PC-9 (cell line): ENCODE measurements around the gene EXOC4. TPM values are rescaled to one million over a fixed set of nuclear protein-coding genes. Genes with fewer than 3 reads are reported as not detected.

Experiments
- BruUV-seq: library from RNA; stranded (reverse); fragments of 400-500 nt; replicated peaks from 2 replicates; lab custom pipeline; 2021; lab: Mats Ljungman, UMichigan
- CTCF ChIA-PET: fragments of 300-600 bp; sonication (Branson Sonifier 250); formaldehyde crosslinking; loops from one replicate; lab custom pipeline; 2022; ENCODE audit warnings: antibody characterized with exemption; lab: Charles Lee
- POLR2A ChIA-PET: fragments of 300-600 bp; sonication (Branson Sonifier 250); formaldehyde crosslinking; loops from one replicate; lab custom pipeline; 2022; ENCODE audit warnings: antibody characterized with exemption; ENCODE audit not compliant: unreplicated experiment; lab: Charles Lee
- DNase-seq, 2 experiments: peaks; one replicate each; pipeline versions ENCODE4 v3.0.0 to v3.0.0-alpha.2; 2015 to 2022; ENCODE audit warnings: mixed read lengths in 1 of 2
- H2AFZ ChIP-seq: fragments of 200-600 bp; sonication (generic); 2 replicates; pipeline ENCODE4 v1.8.1; 2017; ENCODE audit warnings: antibody characterized with exemption
- H3F3A ChIP-seq: fragments of 200-600 bp; sonication (generic); 2 replicates; pipeline ENCODE4 v1.8.1; 2017; ENCODE audit warnings: antibody characterized with exemption, mild to moderate bottlenecking, low read depth; ENCODE audit not compliant: insufficient read depth
- H3K27ac ChIP-seq: fragments of 200-600 bp; sonication (generic); 2 replicates; pipeline ENCODE4 v1.6.1; 2016; ENCODE audit warnings: mixed run types
- H3K27me3 ChIP-seq: fragments of 200-600 bp; sonication (generic); 2 replicates; pipeline ENCODE4 v1.6.1; 2016; ENCODE audit warnings: low read depth, mixed run types; ENCODE audit not compliant: insufficient read depth
- H3K36me3 ChIP-seq: fragments of 200-600 bp; sonication (generic); 2 replicates; pipeline ENCODE4 v1.6.1; 2016; ENCODE audit warnings: low read depth, mixed run types
- H3K4me1 ChIP-seq: fragments of 200-600 bp; sonication (generic); replicated peaks from 2 replicates; pipeline ENCODE4 v1.6.1; 2016; ENCODE audit warnings: mixed run types; ENCODE audit not compliant: insufficient read depth
- H3K4me2 ChIP-seq: fragments of 200-600 bp; sonication (generic); 2 replicates; pipeline ENCODE4 v1.6.1; 2017; ENCODE audit warnings: mixed run types
- H3K4me3 ChIP-seq: fragments of 200-600 bp; sonication (generic); 2 replicates; pipeline ENCODE4 v1.6.1; 2016; ENCODE audit warnings: mixed run types
- H3K79me2 ChIP-seq: fragments of 200-600 bp; sonication (generic); 2 replicates; pipeline ENCODE4 v1.6.1; 2017; ENCODE audit warnings: low read depth, mixed run types
- H3K9me2 ChIP-seq: fragments of 200-600 bp; sonication (generic); 2 replicates; pipeline ENCODE4 v1.8.1; 2017; ENCODE audit warnings: mild to moderate bottlenecking; ENCODE audit not compliant: insufficient read depth
- H3K9me3 ChIP-seq: fragments of 200-600 bp; sonication (generic); 2 replicates; pipeline ENCODE4 v1.8.1; 2016; ENCODE audit warnings: low read depth; ENCODE audit not compliant: insufficient read depth
- H4K20me1 ChIP-seq: fragments of 200-600 bp; sonication (generic); 2 replicates; pipeline ENCODE4 v1.8.1; 2017; ENCODE audit not compliant: insufficient read depth
- CTCF ChIP-seq: fragments of 200-600 bp; sonication (generic); conservative IDR thresholded peaks from 2 replicates; pipeline ENCODE4 v1.6.1; 2017; ENCODE audit warnings: mixed run types, antibody characterized with exemption, mild to moderate bottlenecking, moderate library complexity
- EZH2 ChIP-seq: fragments of 200-600 bp; sonication (generic); IDR thresholded peaks from 2 replicates; pipeline ENCODE4 v1.8.0; 2017; ENCODE audit warnings: antibody characterized with exemption, low read depth
- intact Hi-C: fragments of 100-400 bp; cut with micrococcal nuclease; formaldehyde crosslinking; loops from one replicate; pipeline ENCODE4 v1.10.0; 2022; ENCODE audit not compliant: unreplicated experiment
- total RNA-seq: library from RNA; stranded (reverse); gene quantifications from 2 replicates; pipeline ENCODE4 v1.2.3, GENCODE V29; 2021

EXOC4 gene
- total RNA-seq, 1 experiment from 2014 or later = 101 TPM

DNA sequence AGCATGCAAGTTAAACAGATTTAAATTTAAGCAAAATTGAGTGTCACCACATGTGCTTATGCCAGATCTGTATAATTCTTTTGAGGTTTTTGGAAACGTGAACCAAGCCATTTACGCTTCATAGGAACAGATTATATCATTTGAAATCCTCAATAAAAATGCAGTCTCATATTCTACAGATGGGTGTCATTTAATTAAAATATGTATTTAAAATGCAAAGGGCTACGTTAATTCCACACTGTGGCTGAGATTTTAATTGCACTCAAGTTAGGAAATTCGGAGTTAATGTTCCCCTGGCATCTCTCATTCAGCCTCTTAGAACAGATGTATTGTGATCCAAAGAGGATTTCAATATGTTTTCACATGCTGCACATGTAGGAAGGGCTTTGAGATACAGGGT lies 709.8 kb downstream of the EXOC4 start:
- Histone ChIP-seq H3K4me1 (no peaks in the 10 kb centered on the region), H3K4me2 (no peak overlapping the region), H2AFZ (no peak overlapping the region), H3K79me2 (no peaks in the 10 kb centered on the region), H3K9me3 (no peaks in the 10 kb centered on the region), H3K9me2 (no peaks in the 10 kb centered on the region), H3K27ac (no peak overlapping the region), H3K27me3 (no peaks in the 10 kb centered on the region), H4K20me1 (no peaks in the 10 kb centered on the region), H3K36me3 (no peaks in the 10 kb centered on the region), H3F3A (no peaks in the 10 kb centered on the region), H3K4me3 (no peak overlapping the region)
- intact Hi-C loops = no loop called here
- no TSS peak for BruUV-seq
- POLR2A ChIA-PET = no interaction called here
- CTCF ChIA-PET = no interaction called here
- no peak for TF ChIP-seq EZH2
- DNase-seq = no peak

DNA sequence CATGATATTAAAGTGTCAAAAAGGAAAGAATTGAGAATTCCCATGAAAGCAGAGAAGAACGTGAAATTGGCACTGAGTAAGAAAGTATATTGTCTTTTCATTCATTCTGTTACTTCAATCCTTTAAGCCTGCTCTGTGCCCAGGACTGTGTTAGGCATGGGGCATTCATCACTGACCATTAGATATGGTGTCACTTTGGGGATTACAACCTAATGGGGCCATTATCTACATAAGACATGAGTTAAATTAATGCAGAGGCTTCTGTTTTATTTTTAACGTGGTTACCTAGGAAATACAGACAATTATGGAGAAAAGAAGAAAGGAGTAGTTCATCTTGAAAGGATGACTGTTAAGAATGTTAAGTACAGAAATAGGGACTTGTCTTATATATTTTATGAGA lies 710.8 kb downstream of the EXOC4 start:
- intact Hi-C loops = no loop called here
- BruUV-seq = no TSS peak
- TF ChIP-seq EZH2 = no peak
- no peak for TF ChIP-seq CTCF

DNA sequence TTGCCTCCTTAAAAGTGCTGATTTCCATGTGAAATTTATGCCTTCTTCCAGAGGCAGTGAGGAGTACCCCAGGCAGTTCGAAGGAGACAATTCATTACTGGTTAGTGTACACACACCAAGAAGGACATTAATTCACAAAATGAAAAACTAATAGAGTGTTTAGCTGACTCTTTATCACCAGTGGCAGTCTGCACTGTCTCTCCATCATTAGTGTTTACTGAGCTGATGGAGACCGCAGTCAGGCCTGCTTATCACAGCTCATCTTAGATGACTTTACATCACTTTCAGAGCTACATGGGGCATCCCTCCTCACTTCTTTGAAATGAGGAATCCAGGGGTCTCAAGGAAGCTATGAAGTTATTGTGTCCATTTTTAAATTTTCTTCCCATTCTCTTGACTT lies 718.7 kb downstream of the EXOC4 start:
- no TSS peak for BruUV-seq
- CTCF ChIA-PET = no interaction called here

More for the DNA sequence above, 710.8 kb downstream of the EXOC4 start:
- Histone ChIP-seq H3K4me1 (no peaks in the 10 kb centered on the region), H3F3A (no peaks in the 10 kb centered on the region), H2AFZ (no peak overlapping the region), H4K20me1 (no peaks in the 10 kb centered on the region), H3K36me3 (no peaks in the 10 kb centered on the region), H3K27me3 (no peaks in the 10 kb centered on the region), H3K79me2 (no peaks in the 10 kb centered on the region), H3K9me2 (no peaks in the 10 kb centered on the region), H3K4me2 (no peak overlapping the region), H3K4me3 (no peak overlapping the region), H3K9me3 (no peaks in the 10 kb centered on the region), H3K27ac (no peak overlapping the region)
- ChIA-PET CTCF (no interaction called here), POLR2A (no interaction called here)
- DNase-seq = no peak

More for the DNA sequence above, 718.7 kb downstream of the EXOC4 start:
- TF ChIP-seq CTCF (no peak), EZH2 (no peak)
- H3K4me2 ChIP-seq = no peak overlapping the region
- intact Hi-C loops = no loop called here
- H3K79me2 ChIP-seq = no peaks in the 10 kb centered on the region
- POLR2A ChIA-PET = no interaction called here
- H2AFZ ChIP-seq = no peak overlapping the region
- no peaks in the 10 kb centered on the region for H4K20me1 ChIP-seq
- H3K9me3 ChIP-seq = no peaks in the 10 kb centered on the region
- H3K4me1 ChIP-seq = no peaks in the 10 kb centered on the region
- no peak overlapping the region for H3K27ac ChIP-seq
- H3F3A ChIP-seq = no peaks in the 10 kb centered on the region
- H3K4me3 ChIP-seq = no peak overlapping the region
- H3K27me3 ChIP-seq = no peaks in the 10 kb centered on the region
- no peak for DNase-seq
- no peaks in the 10 kb centered on the region for H3K9me2 ChIP-seq
- no peaks in the 10 kb centered on the region for H3K36me3 ChIP-seq
